Bone marrow (tissue), 2 donors: ENCODE measurements around the gene MELTF.
"Not testable (repeated sequence)": the region's sequence is repeated elsewhere in the genome, so short reads cannot be mapped to it uniquely, and the experiment has no call there.

ENCODE experiments used
- DNase-seq, 2 donors: peaks; one replicate each; lab custom pipeline; 2025; lab: John Stamatoyannopoulos, UW

Gene MELTF

DNA sequence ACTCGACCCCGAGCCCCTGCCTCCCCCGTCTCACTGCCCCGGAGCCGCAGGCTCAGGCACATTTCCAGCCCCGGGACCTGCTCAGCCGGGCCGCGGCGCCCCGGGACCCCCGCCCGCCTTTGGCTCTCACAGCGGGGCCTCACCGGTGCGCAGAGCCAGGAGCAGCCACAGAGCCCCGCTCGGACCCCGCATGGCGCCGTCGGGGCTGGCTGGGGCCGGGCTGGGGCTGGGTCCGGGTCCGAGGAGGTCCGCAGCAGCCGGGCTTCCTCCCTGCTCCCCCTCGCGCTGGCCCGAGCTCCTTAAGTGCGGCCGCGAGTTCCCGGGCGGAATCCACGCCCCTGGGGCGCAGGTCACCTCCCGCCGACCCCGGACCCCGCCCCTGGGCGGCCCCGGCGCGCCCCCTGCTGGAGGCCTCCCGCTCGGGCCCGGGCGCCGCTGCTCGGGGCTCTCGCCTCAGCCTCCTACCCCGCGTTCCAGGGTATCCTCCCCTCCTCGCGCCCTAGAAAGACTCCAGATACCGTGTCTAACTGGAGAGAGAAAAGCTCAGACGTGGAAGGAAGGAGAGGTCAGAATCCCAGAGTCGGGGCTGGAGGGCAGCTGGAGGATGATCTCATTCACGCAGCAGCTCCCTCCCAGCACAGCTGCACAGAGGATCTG, at the start of gene MELTF:
TSS of gene MELTF (minus strand) at position 307 of the 657 bp plus-strand sequence. CDS start at position 192, 115 bp downstream.
- DNase-seq: peak in 1 of 2 donors; percentile 40

DNA sequence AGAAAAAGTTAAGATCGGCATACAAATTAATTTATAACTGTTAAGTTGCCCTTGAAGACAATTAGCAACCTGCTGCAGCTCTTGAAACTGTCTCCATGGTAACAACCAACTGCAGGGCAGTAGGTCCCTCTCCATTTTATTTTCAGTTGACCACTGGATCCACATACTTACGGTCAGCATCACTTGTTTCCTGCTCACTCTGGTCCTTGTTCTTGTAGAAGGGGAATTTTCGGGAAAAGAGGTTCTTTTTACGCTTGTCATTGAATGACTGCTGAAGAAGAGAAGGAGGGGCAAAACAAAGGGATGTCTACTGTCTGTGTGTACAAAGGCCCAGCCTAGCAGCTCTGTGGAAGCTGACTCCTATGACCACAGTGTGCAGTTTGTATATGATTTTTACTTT, 46.8 kb upstream of the MELTF start:
- DNase-seq: no peak

DNA sequence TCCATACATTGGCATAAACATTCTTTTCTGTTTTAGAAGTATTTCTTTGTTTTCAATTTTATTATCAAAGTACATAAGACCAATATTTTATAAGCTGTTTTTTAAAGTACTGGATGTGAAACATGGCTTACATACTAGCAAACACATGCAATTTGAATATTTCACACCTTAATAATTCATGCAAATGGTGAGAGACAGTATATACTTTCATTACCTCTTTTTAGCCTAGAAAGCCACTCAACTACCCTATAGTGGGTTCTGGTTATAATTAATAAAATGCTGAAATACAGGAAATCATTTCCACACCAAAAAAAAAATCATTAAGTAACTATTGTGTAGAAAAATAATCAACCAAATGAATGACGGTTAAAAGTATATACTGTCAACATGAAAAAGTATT, 38.5 kb upstream of the MELTF start:
- no peak for DNase-seq

DNA sequence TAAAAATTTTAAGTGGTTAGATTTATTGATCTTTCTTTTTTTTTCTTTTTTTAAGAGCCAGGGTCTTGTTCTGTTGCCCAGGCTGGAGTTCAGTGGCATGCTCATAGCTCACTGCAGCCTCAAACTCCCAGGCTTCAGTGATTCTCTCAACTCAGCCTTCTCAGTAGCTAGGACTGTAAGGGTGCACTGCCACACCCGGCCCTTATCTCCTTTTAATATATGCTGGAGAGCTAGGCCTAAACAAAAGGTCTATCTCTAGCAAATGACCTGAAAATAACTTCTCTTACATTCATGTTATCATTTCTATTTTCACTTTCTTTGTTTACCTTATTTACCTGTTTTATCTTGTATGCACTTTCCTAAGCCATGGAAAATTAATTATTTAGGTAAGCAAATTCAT, 35.2 kb upstream of the MELTF start:
- DNase-seq: no peak

DNA sequence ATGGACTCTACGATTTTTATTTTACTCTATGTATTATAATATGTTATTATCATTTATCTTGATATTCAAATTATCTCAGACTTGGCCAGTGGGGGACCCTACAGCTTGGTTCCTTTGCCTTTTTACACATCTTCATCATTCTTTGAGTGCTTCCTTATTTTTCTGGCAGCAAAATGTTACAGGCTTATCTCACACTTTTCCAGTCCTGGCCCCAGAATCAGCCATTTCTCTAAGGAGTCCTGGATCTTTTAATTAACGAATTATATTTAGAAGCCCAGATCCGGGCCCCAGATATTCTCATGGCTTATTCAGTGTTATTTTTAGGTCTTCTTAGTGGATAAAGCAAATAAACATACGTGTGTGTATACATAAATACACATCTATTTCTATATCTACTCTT, 32.8 kb upstream of the MELTF start:
- no peak for DNase-seq

DNA sequence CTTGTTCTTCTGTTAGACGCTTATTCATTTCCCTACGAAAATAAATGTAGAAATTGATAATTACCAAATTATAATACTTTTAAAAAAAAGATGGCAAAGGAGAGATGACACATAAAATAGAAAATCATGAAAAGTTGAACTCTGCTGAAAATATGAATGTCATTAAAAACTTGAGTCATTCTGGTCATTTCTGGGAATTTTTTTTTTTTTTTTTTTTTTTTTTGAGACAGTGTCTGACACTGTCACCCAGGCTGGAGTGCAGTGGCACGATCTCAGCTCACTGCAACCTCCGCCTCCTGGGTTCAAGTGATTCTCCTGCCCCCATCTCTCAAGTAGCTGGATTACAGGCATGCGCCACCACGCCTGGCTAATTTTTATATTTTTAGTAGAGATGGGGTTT, 22.0 kb upstream of the MELTF start:
- DNase-seq: not testable (repeated sequence)

DNA sequence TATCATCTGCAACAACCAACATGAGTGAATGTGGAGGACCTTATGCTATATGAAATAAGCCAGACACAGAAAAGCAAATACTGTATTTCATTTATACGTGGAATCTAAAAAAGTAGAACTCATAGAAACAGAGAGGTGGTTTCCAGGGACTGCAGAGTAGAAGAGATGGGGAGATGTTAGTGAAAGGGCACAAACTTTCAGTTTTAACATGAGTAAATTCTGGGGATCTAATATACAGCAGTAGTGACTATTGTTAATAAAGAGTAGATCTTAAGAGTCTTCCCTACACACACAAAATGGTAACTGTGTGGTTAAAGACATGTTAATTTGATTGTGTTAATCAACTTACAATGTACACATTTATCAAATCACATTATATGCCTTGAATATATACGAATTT, 20.9 kb upstream of the MELTF start:
- no peak for DNase-seq

DNA sequence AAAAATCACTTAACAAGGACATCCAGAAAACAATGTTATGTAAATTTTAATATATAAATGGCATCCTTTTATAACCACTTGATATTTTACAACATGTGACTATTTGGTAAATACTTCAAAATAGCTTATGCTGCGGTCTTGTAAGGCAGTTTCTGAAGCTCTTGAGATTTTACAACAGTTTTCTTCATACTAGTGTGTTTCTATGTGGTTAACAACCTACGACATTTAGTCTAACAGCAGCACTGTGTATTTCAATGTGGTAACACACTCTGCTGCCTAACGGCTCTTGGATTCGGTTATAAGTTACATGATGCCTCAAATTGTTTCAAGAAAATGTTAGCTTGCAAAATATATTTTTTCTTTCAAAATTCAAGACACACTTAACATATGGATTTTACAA, 12.9 kb upstream of the MELTF start:
- no peak for DNase-seq

DNA sequence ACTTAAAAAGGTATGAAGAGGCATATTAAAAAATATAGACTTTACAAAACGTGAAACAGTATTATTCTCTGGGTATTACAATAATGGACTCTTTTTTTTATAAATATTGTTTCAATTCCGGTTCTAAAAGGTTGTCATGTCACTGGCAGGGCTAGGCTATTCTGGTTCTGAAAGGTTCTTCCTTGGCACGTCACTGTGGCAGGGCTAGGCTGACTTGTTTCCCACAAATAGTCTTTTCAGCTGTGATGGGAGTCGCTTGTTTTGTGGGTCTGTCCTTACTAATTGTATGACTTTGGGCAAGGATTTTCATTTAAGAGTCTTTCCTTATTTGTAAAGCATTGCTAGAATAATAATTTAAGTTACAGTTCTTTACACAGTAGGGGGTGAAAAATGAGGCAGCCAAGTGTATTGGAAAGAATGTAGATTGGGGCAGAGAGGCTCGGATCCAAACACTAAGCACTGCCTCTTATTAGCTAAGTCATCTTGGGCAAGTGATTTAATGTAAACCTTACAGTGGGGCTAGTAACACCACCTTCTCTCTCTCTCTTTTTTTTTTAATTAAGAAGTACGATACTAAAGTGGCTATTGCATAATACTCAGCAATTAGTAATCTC, 12.4 kb upstream of the MELTF start:
- no peak for DNase-seq

DNA sequence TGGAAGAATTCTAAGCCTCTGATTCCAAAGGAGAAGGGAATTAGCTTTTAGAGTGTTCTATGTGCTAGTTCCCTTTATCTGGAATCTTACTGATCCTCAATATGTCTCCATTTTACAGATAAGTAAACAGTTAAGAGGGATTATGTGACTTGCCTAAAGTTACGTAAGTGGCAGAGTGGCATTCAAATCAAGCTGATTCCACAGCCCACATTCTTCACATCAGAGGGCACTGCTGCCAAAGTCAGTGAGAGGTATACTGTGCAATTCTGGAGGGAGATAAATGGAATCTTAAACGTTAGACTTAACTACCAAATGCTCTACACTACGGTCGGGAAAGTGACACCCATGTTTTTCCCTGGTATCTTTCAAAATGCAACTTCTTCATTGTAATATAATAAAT, 11.0 kb upstream of the MELTF start:
- DNase-seq: no peak

DNA sequence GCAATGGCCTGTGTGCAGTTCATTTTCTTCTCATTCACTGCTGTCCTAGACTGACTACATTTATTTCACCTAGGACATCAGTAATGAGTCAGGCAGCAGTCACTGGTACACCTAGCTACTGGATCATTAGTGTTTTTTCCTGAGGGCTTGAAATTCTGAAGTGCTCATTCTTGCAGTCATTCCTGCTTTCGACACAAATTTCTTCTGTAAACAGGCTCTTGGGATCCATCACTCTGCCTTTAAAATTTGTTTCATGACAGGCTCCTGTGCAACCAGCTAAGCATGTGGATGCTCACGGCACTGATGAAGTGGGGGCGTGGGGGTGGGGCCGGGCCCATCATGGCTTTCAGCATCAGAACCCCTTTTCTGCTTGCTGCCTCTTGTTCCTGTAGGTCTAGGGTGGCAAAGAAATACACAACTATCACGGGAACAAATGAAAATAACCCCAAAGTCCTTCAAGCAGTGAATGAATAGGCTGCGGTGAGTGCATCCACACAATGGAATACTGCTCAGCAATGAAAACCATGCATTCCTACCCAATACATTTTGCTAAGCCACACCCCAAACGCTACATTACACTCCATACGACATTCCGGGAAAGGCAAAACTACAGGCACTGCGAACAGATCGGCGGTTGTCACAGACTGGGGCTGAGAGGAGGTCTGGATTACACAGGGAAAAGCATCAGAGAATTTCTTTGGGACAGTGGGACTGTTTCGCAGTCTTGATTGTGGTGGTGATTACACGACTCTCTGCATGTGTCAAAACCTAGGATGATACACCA, 9.3 kb upstream of the MELTF start:
- no peak for DNase-seq

DNA sequence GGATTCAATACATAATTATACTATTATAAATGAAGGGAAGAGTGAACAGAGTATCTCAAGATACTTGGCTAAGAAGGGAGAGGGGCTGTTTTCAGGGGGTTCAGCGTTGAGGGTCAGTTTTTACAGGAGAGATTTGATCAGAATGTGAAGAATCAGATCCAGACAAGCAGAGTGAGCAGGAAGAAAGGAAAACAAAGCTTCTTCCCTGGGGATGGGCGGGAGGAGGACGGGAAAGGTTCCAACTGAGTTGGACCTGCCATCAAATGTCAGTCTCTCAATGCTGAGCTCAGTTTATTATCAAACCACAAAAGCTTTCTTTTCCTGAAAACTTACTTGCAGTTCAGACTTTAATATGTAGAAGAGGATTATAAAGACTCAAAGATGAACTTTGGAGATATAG, 6.0 kb upstream of the MELTF start:
- DNase-seq: no peak

DNA sequence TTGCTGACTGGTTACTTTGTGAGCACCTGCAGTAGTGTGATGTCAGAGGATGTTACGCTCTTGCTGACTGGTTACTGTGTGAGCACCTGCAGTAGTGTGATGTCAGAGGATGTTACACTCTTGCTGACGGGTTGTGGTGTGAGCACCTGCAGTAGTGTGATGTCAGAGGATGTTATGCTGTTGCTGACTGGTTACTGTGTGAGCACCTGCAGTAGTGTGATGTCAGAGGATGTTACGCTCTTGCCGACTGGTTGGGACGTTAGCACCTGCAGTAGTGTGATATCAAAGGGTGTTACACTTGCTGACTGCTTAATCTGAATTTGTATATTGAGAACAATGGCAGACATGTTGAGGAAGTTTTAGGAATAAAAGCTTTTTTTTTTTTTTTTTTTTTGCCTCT, 5.2 kb upstream of the MELTF start:
- DNase-seq: not testable (repeated sequence)

DNA sequence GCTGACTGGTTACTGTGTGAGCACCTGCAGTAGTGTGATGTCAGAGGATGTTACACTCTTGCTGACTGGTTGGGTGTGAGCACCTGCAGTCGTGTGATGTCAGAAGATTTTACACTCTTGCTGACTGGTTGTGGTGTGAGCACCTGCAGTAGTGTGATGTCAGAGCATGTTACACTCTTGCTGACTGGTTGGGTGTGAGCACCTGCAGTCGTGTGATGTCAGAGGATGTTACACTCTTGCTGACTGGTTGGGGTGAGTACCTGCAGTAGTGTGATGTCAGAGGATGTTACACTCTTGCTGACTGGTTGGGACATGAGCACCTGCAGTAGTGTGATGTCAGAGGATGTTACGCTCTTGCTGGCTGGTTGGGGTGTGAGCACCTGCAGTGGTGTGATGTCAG, 4.1 kb upstream of the MELTF start:
- not testable (repeated sequence) for DNase-seq

DNA sequence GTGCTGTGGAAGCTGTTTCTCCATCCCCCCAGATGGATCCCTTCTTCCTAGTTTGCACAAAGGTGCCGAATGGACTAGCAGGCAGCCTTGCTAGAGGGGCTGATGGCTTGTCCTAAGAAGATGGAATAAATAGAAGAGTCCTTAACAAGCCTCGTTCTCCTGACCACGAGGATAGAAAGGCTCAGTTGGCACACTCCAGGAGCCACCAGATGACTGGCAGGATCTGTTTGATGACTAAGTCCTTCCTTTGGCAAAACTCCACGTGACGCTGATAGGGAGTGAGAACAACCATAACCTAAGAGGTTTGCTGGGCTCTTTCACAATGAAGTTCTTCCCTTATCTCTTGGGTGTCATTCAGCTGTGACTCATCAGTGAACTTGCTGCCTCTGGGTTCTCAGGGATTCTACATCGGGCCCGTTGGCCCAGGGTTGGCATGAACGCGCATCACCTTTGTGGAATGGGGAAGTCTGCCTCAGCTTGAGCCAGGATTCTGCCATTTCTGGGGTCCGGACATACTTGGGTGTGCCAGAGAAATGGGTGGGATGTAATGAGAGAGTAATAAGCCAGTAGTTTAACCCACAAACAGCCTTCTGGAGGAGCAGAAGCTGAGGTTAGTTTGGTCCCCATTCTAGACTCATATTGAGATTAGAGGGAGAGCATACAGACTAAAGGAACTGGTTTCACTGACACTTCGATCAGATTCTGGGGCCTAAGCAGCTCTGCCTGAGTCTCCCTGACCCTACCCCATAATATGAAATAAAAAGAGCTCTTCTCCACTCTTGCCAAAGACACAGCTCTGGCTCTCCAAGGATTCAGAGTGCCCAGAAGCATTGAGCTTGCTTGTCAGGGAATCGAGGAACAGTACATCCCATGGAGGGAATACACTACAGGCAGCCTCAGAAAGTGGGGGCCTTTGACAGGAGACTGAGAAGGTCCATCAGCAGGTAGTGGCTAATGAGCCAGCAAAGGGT, 2.0 kb upstream of the MELTF start:
- DNase-seq: no peak

DNA sequence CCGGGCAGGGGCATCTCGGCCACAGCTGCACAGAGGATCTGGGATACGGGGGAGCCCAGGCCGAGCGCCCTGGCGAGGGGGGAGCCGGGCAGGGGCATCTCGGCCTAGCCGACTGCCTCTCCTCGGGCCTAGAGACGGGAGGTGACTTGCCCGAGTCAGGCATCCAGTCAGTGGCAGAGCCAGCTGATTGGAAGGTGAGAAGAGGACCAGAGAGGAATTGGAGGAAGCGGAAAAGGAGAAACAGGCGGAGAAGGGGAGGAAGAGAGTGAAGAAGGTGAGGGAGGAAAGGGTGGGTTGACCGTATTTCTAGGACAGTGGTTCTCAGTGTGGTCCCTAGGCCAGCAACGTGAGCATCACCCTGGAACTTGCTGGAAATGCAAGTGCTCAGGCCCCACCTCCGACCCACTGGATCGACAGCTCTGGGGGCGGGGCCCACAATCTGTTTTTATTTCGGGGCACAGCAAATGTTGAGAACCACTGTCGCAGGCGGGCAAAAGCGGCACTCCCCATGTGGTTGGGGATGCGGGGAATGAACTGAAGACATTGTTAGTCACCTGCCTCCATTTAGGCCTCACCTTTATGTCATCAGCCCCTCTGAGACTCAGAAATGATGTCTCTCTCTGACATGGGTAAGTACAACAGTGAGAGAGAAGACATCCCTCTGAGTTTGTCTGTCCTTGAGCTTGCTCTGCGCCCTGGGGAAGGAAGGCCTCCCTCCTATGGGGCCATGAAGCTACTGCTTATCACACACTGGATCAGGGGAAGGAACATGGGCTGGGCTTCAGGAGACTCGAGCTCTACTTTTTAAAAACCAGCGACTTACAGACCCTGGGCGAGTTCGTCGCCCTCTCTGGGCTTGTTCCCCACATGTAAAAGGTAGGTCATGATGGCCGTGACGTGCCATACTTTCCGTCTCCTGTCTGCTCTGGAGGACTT, 1.0 kb upstream of the MELTF start:
- DNase-seq: no peak

DNA sequence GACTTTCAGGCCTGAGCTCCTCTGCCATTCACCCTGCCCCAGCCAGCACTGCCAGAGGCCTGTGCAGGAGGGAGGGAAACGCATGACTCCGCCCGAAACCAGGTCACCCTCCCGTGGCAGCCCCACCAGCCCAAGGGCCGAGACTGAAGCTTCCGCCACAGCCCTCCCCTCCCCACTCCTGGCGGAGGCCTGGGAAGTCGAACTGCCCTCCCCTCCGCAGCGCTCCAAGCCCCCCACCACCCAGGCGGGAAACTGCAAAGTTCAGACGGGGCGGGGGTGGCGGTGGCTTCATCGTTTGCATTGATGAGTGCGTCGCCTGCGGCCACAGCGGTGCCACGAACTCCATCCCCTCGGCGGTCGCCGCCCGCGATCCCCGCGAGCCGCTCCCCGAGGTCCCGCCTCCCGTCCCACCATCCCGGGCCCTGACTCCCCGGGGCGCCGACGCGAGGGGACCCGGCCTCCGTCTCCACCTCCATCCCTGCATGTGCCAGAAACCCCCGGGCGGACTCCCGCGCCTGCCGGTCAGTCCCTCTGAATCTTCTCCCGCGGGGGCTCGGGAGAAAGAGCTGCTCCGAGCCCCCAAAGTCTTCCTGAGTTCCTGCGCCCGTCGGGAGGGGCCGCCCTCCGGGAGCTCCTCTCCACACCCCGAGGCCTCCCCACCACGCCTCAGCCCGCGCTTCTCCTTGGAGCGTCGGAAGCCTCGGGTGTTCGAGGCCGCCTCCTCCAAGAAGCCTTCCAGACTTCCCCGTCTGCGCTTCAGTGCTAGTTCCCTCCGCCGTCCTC, 698 bp downstream of the MELTF start:
- DNase-seq: no peak

DNA sequence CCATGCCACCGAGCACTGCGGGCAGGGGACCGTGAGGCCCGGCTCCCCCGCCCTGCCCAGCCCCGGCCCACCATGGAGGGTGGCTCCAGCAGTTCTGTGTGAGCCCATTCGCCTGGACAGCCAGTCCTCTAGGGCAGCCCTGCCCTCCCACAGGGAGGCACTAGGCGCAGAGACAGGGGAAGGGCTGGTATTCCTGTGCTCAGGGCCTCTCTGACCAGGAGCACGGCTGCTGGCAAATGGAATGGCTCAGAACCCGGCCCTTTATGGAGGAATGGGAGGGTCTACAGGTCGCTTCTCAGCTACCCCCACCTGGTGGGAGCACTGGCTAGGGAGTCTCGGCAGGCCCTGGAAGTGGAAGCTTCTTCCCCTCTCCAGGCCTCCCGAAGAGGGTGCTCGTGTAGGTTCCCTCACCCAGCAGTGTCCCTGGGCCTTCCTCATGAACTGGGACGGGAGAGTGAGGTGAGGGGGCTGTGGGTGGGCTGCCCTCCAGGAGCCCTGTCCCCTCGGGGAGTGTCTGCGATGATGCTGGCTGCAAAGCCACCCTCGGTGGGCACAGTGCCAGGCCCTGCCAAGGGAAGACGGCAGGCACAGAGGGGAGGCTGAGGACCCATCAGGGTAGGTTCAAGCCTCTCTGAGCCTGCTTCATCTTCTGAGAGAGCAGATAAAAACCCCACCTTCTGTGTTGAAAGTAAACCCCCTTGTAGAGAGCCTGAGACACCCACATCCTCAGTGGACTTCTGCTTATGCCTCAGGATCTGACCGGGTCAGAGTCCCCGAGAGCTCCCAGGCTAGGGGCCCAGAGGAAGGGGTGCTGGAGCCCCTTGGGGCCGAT, 1.5 kb downstream of the MELTF start:
- DNase-seq: no peak
